ENCODE data around the gene LTB. TPM values are rescaled to one million over a fixed set of nuclear protein-coding genes. Genes with fewer than 3 reads are reported as not detected.

The LTB gene
- total RNA-seq, 1 experiment from 2014 or later, result not detected

DNA sequence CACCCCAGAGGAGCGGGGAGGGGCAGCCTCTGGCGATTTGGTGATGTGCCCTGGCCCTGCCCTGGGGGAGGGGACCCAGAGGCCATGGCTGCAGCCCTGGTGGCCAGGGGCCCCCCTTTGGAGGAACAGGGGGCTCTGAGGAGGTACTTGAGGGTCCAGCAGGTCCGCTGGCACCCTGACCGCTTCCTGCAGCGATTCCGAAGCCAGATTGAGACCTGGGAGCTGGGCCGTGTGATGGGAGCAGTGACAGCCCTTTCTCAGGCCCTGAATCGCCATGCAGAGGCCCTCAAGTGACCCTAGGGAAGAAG lies 24.0 kb downstream of the LTB start:
- TF ChIP-seq EZH2 (IDR thresholded peaks at IDR 0.05; ENCODE audit: borderline replicate concordance, low read depth, low read length, poor library complexity, severe bottlenecking), result no peak
- TF ChIP-seq, protein P1, sequence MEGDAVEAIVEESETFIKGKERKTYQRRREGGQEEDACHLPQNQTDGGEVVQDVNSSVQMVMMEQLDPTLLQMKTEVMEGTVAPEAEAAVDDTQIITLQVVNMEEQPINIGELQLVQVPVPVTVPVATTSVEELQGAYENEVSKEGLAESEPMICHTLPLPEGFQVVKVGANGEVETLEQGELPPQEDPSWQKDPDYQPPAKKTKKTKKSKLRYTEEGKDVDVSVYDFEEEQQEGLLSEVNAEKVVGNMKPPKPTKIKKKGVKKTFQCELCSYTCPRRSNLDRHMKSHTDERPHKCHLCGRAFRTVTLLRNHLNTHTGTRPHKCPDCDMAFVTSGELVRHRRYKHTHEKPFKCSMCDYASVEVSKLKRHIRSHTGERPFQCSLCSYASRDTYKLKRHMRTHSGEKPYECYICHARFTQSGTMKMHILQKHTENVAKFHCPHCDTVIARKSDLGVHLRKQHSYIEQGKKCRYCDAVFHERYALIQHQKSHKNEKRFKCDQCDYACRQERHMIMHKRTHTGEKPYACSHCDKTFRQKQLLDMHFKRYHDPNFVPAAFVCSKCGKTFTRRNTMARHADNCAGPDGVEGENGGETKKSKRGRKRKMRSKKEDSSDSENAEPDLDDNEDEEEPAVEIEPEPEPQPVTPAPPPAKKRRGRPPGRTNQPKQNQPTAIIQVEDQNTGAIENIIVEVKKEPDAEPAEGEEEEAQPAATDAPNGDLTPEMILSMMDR (conservative IDR thresholded peaks at IDR 0.05; ENCODE audit: low read depth, low read length), result no peak
- Histone ChIP-seq H3K4me3 (ENCODE audit: low read depth, low read length, poor library complexity, severe bottlenecking) (no peak overlapping the region), H3K27me3 (replicated peaks; ENCODE audit: insufficient read depth, low read depth, low read length, poor library complexity) (no peaks in the 10 kb centered on the region), H3K9me3 (ENCODE audit: low read depth, low read length, poor library complexity, severe bottlenecking) (no peaks in the 10 kb centered on the region), H3K4me1 (ENCODE audit: insufficient read depth, low read length, poor library complexity, severe bottlenecking) (no peaks in the 10 kb centered on the region), H3K36me3 (ENCODE audit: insufficient read depth, low read length, poor library complexity, severe bottlenecking) (peaks cover 20% of the 10 kb centered on the region), H3K27ac (ENCODE audit: low read depth, low read length, poor library complexity, severe bottlenecking) (no peak overlapping the region)
- DNase-seq (ENCODE audit: low spot score), result no peak
- ChIA-PET CTCF (no interaction called here), POLR2A (ENCODE audit: low non-redundant PET) (no interaction called here)
- no TSS peak for BruUV-seq (replicated peaks)
- intact Hi-C loops (cut with micrococcal nuclease; ENCODE audit: unreplicated experiment), result no loop called here

DNA sequence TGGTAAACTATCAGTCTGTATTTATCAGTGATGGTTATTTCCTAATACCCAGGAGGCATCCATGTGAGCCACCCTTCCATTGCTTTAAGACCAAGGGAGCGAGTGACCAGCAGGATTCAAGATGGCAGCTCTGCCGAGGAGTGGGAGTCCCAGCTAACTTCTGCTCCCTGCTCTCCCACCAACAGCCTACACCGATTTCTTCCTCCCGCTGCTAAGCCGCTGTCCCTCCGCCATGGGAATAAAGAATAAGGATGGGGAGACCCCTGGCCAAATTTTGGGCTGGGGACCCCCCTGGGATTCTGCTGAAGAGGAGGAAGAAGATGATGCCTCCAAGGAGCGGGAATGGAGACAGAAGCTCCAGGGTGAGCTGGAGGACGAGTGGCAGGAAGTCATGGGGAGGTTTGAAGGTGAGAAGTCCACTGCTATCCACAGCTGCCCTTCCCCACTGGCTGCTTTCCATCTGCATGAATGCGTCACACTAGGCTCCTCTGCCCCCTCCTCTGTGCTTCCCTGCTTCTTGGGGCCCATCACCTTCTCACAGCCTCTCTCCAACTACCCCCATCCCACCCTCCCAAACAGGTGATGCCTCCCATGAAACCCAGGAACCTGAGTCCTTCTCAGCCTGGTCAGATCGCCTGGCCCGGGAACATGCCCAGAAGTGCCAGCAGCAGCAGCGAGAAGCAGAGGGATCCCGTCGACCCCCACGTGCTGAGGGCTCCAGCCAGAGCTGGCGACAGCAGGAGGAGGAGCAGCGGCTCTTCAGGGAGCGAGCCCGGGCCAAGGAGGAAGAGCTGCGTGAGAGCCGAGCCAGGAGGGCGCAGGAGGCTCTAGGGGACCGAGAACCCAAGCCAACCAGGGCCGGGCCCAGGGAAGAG lies 24.5 kb downstream of the LTB start:
- no peaks in the 10 kb centered on the region for H3K9me3 ChIP-seq (ENCODE audit: low read depth, low read length, poor library complexity, severe bottlenecking)
- intact Hi-C loops (cut with micrococcal nuclease; ENCODE audit: unreplicated experiment), result no loop called here
- H3K27me3 ChIP-seq (replicated peaks; ENCODE audit: insufficient read depth, low read depth, low read length, poor library complexity), result no peaks in the 10 kb centered on the region
- no TSS peak for BruUV-seq (replicated peaks)
- H3K4me1 ChIP-seq (ENCODE audit: insufficient read depth, low read length, poor library complexity, severe bottlenecking), result no peaks in the 10 kb centered on the region
- TF ChIP-seq EZH2 (IDR thresholded peaks at IDR 0.05; ENCODE audit: borderline replicate concordance, low read depth, low read length, poor library complexity, severe bottlenecking), result no peak
- TF ChIP-seq, protein P1 (conservative IDR thresholded peaks at IDR 0.05; ENCODE audit: low read depth, low read length), result no peak
- H3K4me3 ChIP-seq (ENCODE audit: low read depth, low read length, poor library complexity, severe bottlenecking), result no peak overlapping the region
- H3K36me3 ChIP-seq (ENCODE audit: insufficient read depth, low read length, poor library complexity, severe bottlenecking), result peaks cover 22% of the 10 kb centered on the region
- DNase-seq (ENCODE audit: low spot score), result no peak
- ChIA-PET POLR2A (ENCODE audit: low non-redundant PET) (interaction anchor here (0.7 kb wide), 1 partner anchor 21 kb away, joined by 8 read pairs; no protein-coding TSS in a partner anchor), CTCF (no interaction called here)
- H3K27ac ChIP-seq (ENCODE audit: low read depth, low read length, poor library complexity, severe bottlenecking), result no peak overlapping the region

DNA sequence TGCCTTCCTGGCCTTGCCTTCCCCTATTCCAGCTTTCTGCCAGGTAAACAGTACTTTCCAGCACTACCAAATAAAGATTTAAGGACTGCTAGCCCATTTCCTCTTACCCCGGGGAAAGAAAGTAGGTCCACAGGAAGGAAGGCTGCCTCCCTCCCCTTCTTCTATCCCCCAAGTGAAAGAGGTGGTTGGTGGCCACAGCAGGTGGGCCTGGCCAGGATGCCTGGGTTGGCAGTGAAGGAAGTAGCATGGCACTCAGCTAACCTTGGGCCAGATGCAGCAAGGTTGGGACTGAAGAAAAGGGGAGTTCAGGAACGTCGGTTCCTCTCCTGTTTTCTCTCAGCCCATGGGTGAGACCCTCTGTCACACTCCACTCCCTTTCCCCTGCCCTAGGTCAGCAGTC lies 25.9 kb downstream of the LTB start:
- no peak overlapping the region for H3K27ac ChIP-seq (ENCODE audit: low read depth, low read length, poor library complexity, severe bottlenecking)
- CTCF ChIA-PET, result no interaction called here
- DNase-seq (ENCODE audit: low spot score), result no peak
- H3K27me3 ChIP-seq (replicated peaks; ENCODE audit: insufficient read depth, low read depth, low read length, poor library complexity), result no peaks in the 10 kb centered on the region
- POLR2A ChIA-PET (ENCODE audit: low non-redundant PET), result no interaction called here
- intact Hi-C loops (cut with micrococcal nuclease; ENCODE audit: unreplicated experiment), result no loop called here
- TF ChIP-seq, protein P1 (conservative IDR thresholded peaks at IDR 0.05; ENCODE audit: low read depth, low read length), result no peak
- no peak for TF ChIP-seq EZH2 (IDR thresholded peaks at IDR 0.05; ENCODE audit: borderline replicate concordance, low read depth, low read length, poor library complexity, severe bottlenecking)
- no TSS peak for BruUV-seq (replicated peaks)
- peaks cover 22% of the 10 kb centered on the region for H3K36me3 ChIP-seq (ENCODE audit: insufficient read depth, low read length, poor library complexity, severe bottlenecking)
- H3K4me3 ChIP-seq (ENCODE audit: low read depth, low read length, poor library complexity, severe bottlenecking), result no peak overlapping the region
- H3K4me1 ChIP-seq (ENCODE audit: insufficient read depth, low read length, poor library complexity, severe bottlenecking), result no peaks in the 10 kb centered on the region
- no peaks in the 10 kb centered on the region for H3K9me3 ChIP-seq (ENCODE audit: low read depth, low read length, poor library complexity, severe bottlenecking)

Measured in A673 (cell line).